ENCODE results near the gene ARHGAP18. TPM values are rescaled to one million over a fixed set of nuclear protein-coding genes. Genes with fewer than 3 reads are reported as not detected.

Gene ARHGAP18
- total and polyA plus RNA-seq, 4 donors, result 8.0 to 24.4 (median 15.7) TPM

DNA sequence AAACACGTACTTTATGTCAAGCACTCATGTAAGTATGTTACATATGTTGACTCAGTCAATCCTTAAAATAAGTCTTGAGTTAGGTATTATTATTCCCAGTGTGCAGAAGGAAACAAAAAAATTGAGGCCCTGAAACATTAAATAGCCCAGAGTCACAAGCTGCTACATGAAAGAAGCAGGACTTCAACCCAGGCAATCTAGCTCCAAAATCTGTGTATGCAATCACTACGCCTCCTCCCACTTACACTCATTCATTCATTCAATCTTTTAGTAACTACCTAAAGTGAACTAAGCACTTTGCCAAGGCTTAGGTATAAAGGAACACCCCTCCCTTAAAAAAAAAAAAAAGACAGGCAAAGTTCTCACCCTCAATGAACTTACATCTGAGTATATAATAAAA is 9.3 kb downstream of the ARHGAP18 start:
- Histone ChIP-seq H3K4me1 (ENCODE audit: control insufficient read depth in 1 of 2, insufficient read depth in 2 of 2, low read length in 2 of 2) (peaks cover 0 to 1% of the 10 kb centered on the region in 2 donors), H3K27me3 (ENCODE audit: control insufficient read depth in 1 of 2, insufficient read depth in 2 of 2, low read length in 1 of 2) (no peaks in the 10 kb centered on the region), H3K27ac (ENCODE audit: low read depth in 1 of 2, low read length in 2 of 2) (no peak overlapping the region), H3K9me3 (ENCODE audit: control insufficient read depth, low read length) (no peaks in the 10 kb centered on the region), H3K4me3 (ENCODE audit: low read length in 2 of 2) (no peak overlapping the region), H3K36me3 (ENCODE audit: control insufficient read depth in 1 of 2, insufficient read depth in 2 of 2, low read length in 1 of 2) (no peaks in the 10 kb centered on the region)
- intact Hi-C loops (cut with DNase I), result no loop called here
- ATAC-seq (ENCODE audit: low FRiP score) (no peak), DNase-seq (no peak)
- WGBS, 2 donors, result 93 to 96% methylated on average over 2 of the region's 2 CpGs

DNA sequence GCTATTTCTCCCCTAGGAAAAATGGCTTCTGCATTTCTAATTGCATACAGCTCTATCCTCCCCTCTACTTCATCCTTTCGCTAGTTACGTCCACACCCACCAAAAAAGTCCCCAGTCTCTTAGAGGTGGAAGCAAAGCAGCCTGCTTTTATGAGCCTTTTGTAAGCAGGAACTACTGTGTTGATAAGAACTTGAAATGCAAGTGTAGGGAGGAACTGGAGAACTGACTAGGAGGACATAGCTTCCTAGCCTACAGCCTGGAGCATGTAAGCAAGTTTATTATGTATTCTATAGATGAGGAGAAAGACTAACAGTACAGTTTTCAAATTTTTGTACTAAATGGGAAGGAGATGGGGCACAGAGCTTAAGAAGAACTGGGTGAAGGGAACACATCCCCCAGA is 10.3 kb downstream of the ARHGAP18 start:
- H3K4me3 ChIP-seq (ENCODE audit: low read length in 2 of 2), result no peak overlapping the region
- no peak for DNase-seq
- peaks cover 0 to 1% of the 10 kb centered on the region in 2 donors for H3K4me1 ChIP-seq (ENCODE audit: control insufficient read depth in 1 of 2, insufficient read depth in 2 of 2, low read length in 2 of 2)
- intact Hi-C loops (cut with DNase I), result no loop called here
- no peaks in the 10 kb centered on the region for H3K27me3 ChIP-seq (ENCODE audit: control insufficient read depth in 1 of 2, insufficient read depth in 2 of 2, low read length in 1 of 2)
- WGBS, 2 donors, result 94 to 97% methylated on average over 2 of the region's 2 CpGs
- H3K36me3 ChIP-seq (ENCODE audit: control insufficient read depth in 1 of 2, insufficient read depth in 2 of 2, low read length in 1 of 2), result no peaks in the 10 kb centered on the region
- no peak overlapping the region for H3K27ac ChIP-seq (ENCODE audit: low read depth in 1 of 2, low read length in 2 of 2)
- no peaks in the 10 kb centered on the region for H3K9me3 ChIP-seq (ENCODE audit: control insufficient read depth, low read length)
- no peak for ATAC-seq (ENCODE audit: low FRiP score)

DNA sequence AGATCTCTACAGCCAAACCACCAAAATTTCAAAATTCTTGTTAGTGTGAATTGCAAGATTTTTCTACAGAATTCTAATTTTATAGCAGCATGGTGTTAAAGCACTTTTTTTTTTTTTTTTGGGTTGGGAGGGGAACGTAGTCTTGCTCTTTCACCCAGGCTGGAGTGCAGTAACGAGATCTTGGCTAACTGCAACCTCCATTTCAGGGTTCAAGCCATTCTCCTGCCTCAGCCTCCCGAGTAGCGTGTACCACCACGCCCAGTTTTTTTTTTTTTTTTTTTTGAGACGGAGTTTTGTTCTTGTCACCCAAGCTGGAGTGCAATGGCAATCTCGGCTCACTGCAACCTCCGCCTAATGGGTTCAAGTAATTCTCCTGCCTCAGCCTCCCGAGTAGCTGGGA is 11.5 kb downstream of the ARHGAP18 start:
- intact Hi-C loops (cut with DNase I), result no loop called here
- Histone ChIP-seq H3K27me3 (ENCODE audit: control insufficient read depth in 1 of 2, insufficient read depth in 2 of 2, low read length in 1 of 2) (no peaks in the 10 kb centered on the region), H3K4me1 (ENCODE audit: control insufficient read depth in 1 of 2, insufficient read depth in 2 of 2, low read length in 2 of 2) (peaks cover 0 to 1% of the 10 kb centered on the region in 2 donors), H3K4me3 (ENCODE audit: low read length in 2 of 2) (no peak overlapping the region), H3K27ac (ENCODE audit: low read depth in 1 of 2, low read length in 2 of 2) (no peak overlapping the region), H3K36me3 (ENCODE audit: control insufficient read depth in 1 of 2, insufficient read depth in 2 of 2, low read length in 1 of 2) (no peaks in the 10 kb centered on the region), H3K9me3 (ENCODE audit: control insufficient read depth, low read length) (no peaks in the 10 kb centered on the region)
- ATAC-seq (ENCODE audit: low FRiP score), result no peak
- WGBS, 2 donors, result 95 to 98% methylated on average over 9 of the region's 9 CpGs
- no peak for DNase-seq

DNA sequence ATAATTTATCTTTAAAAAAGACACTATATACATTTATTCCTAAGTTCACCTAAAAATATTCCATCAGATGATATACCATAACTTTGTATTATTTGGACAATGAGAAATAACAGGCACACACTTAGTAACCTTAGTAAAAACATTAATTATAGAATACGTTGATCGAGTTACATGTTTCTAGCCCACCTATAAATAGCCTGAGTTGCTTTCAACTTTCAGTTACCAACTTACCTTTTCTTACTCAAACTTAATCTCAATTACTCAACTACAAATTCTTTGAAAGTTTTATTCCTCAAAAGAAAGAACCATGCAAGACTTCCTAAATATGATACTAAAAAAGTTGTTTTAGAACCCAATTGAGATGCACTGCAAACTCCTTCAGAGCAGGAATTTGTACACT is 12.2 kb downstream of the ARHGAP18 start:
- 93 to 96% methylated on average over 2 of the region's 2 CpGs for WGBS, 2 donors
- Histone ChIP-seq H3K4me1 (ENCODE audit: control insufficient read depth in 1 of 2, insufficient read depth in 2 of 2, low read length in 2 of 2) (peaks cover 0 to under 1% of the 10 kb centered on the region in 2 donors), H3K27ac (ENCODE audit: low read depth in 1 of 2, low read length in 2 of 2) (no peak overlapping the region), H3K9me3 (ENCODE audit: control insufficient read depth, low read length) (no peaks in the 10 kb centered on the region), H3K27me3 (ENCODE audit: control insufficient read depth in 1 of 2, insufficient read depth in 2 of 2, low read length in 1 of 2) (no peaks in the 10 kb centered on the region), H3K36me3 (ENCODE audit: control insufficient read depth in 1 of 2, insufficient read depth in 2 of 2, low read length in 1 of 2) (no peaks in the 10 kb centered on the region), H3K4me3 (ENCODE audit: low read length in 2 of 2) (no peak overlapping the region)
- intact Hi-C loops (cut with DNase I), result no loop called here
- no peak for ATAC-seq (ENCODE audit: low FRiP score)
- no peak for DNase-seq

DNA sequence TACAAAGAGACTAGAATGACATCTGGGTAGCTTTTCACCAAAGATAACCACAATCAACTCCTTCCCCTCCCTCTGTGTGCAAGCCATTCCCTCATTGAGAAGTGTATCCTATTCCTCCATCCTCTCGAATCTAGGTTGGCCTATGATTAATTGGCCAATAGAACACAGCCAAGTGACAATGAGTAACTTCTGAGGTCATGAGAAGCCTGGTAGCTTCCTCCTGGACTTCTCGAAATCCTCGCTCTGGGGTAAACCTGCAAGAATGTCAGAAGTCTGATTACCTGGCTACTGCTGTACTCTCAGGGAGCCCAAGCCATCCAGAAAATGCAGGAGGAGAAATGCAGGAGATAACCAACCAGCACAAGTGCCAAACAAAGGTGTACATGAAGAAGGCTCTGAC is 13.1 kb downstream of the ARHGAP18 start:
- ATAC-seq (ENCODE audit: low FRiP score), result no peak
- Histone ChIP-seq H3K4me3 (ENCODE audit: low read length in 2 of 2) (no peak overlapping the region), H3K27me3 (ENCODE audit: control insufficient read depth in 1 of 2, insufficient read depth in 2 of 2, low read length in 1 of 2) (no peaks in the 10 kb centered on the region), H3K9me3 (ENCODE audit: control insufficient read depth, low read length) (no peaks in the 10 kb centered on the region), H3K27ac (ENCODE audit: low read depth in 1 of 2, low read length in 2 of 2) (no peak overlapping the region), H3K4me1 (ENCODE audit: control insufficient read depth in 1 of 2, insufficient read depth in 2 of 2, low read length in 2 of 2) (no peaks in the 10 kb centered on the region), H3K36me3 (ENCODE audit: control insufficient read depth in 1 of 2, insufficient read depth in 2 of 2, low read length in 1 of 2) (no peaks in the 10 kb centered on the region)
- no peak for DNase-seq
- intact Hi-C loops (cut with DNase I), result no loop called here
- WGBS, 2 donors, result 85 to 91% methylated on average over 3 of the region's 3 CpGs

DNA sequence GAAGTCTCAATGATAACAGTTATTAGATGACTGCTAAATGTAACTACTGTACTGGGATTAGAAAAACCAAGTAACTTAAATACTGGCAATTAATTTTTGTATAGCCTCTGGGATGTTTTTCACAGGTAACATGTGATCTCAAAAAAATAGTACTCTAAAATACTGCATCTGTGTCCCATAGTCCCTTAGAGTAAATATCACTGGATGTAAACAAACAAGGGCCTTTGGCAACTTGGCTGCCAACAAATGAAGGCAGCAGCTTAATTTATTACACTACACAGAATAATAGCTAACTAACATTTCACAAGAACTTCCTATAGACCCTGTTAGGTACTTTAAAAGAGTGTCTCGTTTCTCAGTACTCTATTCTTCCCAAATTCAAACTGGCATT is 14.0 kb downstream of the ARHGAP18 start:
- no peak overlapping the region for H3K4me3 ChIP-seq (ENCODE audit: low read length in 2 of 2)
- 86 to 88% methylated on average over 1 of the region's 1 CpG for WGBS, 2 donors
- no peaks in the 10 kb centered on the region for H3K27me3 ChIP-seq (ENCODE audit: control insufficient read depth in 1 of 2, insufficient read depth in 2 of 2, low read length in 1 of 2)
- no peaks in the 10 kb centered on the region for H3K36me3 ChIP-seq (ENCODE audit: control insufficient read depth in 1 of 2, insufficient read depth in 2 of 2, low read length in 1 of 2)
- intact Hi-C loops (cut with DNase I), result no loop called here
- H3K4me1 ChIP-seq (ENCODE audit: control insufficient read depth in 1 of 2, insufficient read depth in 2 of 2, low read length in 2 of 2), result no peaks in the 10 kb centered on the region
- ATAC-seq (ENCODE audit: low FRiP score), result no peak
- DNase-seq, result no peak
- H3K9me3 ChIP-seq (ENCODE audit: control insufficient read depth, low read length), result no peaks in the 10 kb centered on the region
- H3K27ac ChIP-seq (ENCODE audit: low read depth in 1 of 2, low read length in 2 of 2), result no peak overlapping the region

DNA sequence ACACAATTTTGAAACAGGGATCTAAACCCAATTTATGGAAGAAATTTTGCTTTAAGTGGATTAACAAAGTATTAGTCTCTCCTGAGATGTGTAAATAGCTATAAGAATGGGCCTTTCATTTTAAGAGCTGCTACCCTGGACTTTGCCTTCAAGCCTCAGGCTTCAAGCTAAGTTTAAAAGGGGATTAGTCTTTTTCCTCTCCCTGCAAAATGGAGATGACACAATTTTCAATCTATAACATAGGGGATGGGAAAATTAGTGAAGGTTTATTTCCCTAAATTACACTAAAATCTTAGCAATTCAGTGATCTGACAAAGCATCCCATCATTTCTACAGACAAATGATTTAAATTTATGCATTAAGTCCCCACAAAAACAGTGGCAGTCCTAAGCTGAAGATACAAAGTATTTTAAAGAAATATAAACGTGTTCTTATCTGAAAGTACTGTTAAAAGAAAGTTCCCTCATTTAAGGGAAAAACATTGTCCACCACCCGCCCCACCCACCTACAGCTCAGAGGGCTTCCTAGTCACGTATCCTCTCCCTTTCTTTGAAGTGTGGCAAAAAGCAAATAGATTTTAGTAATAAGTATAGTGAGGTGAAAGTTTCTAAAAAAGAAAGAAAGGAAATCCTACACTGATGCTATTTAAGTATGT is 14.5 kb downstream of the ARHGAP18 start:
- Histone ChIP-seq H3K36me3 (ENCODE audit: control insufficient read depth in 1 of 2, insufficient read depth in 2 of 2, low read length in 1 of 2) (no peaks in the 10 kb centered on the region), H3K9me3 (ENCODE audit: control insufficient read depth, low read length) (no peaks in the 10 kb centered on the region), H3K4me1 (ENCODE audit: control insufficient read depth in 1 of 2, insufficient read depth in 2 of 2, low read length in 2 of 2) (no peaks in the 10 kb centered on the region), H3K27me3 (ENCODE audit: control insufficient read depth in 1 of 2, insufficient read depth in 2 of 2, low read length in 1 of 2) (no peaks in the 10 kb centered on the region), H3K27ac (ENCODE audit: low read depth in 1 of 2, low read length in 2 of 2) (no peak overlapping the region), H3K4me3 (ENCODE audit: low read length in 2 of 2) (no peak overlapping the region)
- DNase-seq (no peak), ATAC-seq (ENCODE audit: low FRiP score) (no peak)
- intact Hi-C loops (cut with DNase I), result no loop called here
- WGBS, 2 donors, result 71 to 73% methylated on average over 3 of the region's 3 CpGs

DNA sequence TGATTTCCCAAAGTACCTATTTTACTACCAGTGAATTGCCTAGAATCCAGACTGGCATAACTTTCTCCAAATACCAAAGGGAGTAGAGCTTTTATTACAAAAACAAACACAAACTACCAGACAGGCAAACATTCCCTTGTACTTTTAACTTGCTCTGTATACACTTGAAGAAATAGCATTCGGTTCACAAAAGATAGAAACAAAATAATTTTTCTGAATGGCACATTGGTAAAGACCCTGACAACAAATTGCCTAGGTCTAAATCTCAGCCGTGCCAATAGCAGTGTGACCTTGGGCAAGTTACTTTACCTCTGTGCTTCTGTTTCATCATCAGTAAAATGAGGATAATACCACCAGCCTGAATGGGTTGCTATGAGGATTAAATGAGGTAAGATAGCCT is 15.9 kb downstream of the ARHGAP18 start:
- H3K4me3 ChIP-seq (ENCODE audit: low read length in 2 of 2), result no peak overlapping the region
- intact Hi-C loops (cut with DNase I), result no loop called here
- ATAC-seq (ENCODE audit: low FRiP score) (no peak), DNase-seq (no peak)
- H3K27me3 ChIP-seq (ENCODE audit: control insufficient read depth in 1 of 2, insufficient read depth in 2 of 2, low read length in 1 of 2), result no peaks in the 10 kb centered on the region
- WGBS, 2 donors, result 61 to 64% methylated on average over 2 of the region's 2 CpGs
- H3K9me3 ChIP-seq (ENCODE audit: control insufficient read depth, low read length), result no peaks in the 10 kb centered on the region
- no peaks in the 10 kb centered on the region for H3K36me3 ChIP-seq (ENCODE audit: control insufficient read depth in 1 of 2, insufficient read depth in 2 of 2, low read length in 1 of 2)
- no peak overlapping the region for H3K27ac ChIP-seq (ENCODE audit: low read depth in 1 of 2, low read length in 2 of 2)
- H3K4me1 ChIP-seq (ENCODE audit: control insufficient read depth in 1 of 2, insufficient read depth in 2 of 2, low read length in 2 of 2), result no peaks in the 10 kb centered on the region

DNA sequence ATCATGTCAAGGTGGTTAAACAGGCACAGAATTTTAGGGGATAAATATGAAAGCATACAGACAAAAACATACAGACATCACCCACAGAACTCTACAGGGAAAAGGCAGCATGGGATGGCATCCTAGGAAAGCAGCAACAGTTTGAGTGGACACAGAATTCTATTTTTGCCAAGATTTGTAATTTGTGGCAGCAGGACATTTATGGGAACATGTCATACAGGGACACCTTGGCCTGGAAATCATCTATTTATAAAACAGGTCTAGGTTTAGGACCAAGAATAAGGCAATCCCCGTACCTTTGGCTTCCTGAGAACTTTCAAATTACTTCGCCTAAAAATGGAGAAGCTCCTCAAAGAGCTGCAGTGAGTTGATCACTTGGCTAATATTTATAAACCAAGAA is 17.5 kb downstream of the ARHGAP18 start:
- H3K4me1 ChIP-seq (ENCODE audit: control insufficient read depth in 1 of 2, insufficient read depth in 2 of 2, low read length in 2 of 2), result no peaks in the 10 kb centered on the region
- H3K36me3 ChIP-seq (ENCODE audit: control insufficient read depth in 1 of 2, insufficient read depth in 2 of 2, low read length in 1 of 2), result no peaks in the 10 kb centered on the region
- intact Hi-C loops (cut with DNase I), result no loop called here
- no peak overlapping the region for H3K4me3 ChIP-seq (ENCODE audit: low read length in 2 of 2)
- ATAC-seq (ENCODE audit: low FRiP score), result no peak
- no peaks in the 10 kb centered on the region for H3K9me3 ChIP-seq (ENCODE audit: control insufficient read depth, low read length)
- H3K27ac ChIP-seq (ENCODE audit: low read depth in 1 of 2, low read length in 2 of 2), result no peak overlapping the region
- no peak for DNase-seq
- H3K27me3 ChIP-seq (ENCODE audit: control insufficient read depth in 1 of 2, insufficient read depth in 2 of 2, low read length in 1 of 2), result no peaks in the 10 kb centered on the region
- 47 to 78% methylated on average over 2 of the region's 2 CpGs for WGBS, 2 donors

Measured in aorta (tissue), 5 donors.